K562 (cell line): ENCODE results near the gene DOCK3.

Source experiments
- FIP1L1 ChIP-seq: fragments of 200-400 bp; formaldehyde crosslinking; IDR thresholded peaks from 2 replicates; pipeline ENCODE4 v1.6.1; 2018; ENCODE audit warnings: mild to moderate bottlenecking, low read depth, low read length; ENCODE audit not compliant: poor library complexity, severe bottlenecking
- MNT ChIP-seq, 2 experiments: fragments of 450-650 bp; conservative IDR thresholded peaks; 2 replicates each; pipeline ENCODE4 v1.6.1; 2017; ENCODE audit warnings: mild to moderate bottlenecking in 2 of 2, moderate library complexity in 2 of 2
- POLR2A ChIP-seq: fragments of 450-650 bp; conservative IDR thresholded peaks from 2 replicates; pipeline ENCODE4 v1.6.1; 2016
- SIN3A ChIP-seq, 2 experiments: fragments of 150-350 bp in 1 of 2; IDR thresholded peaks; 2 replicates each; pipeline ENCODE4 v1.6.1; 2011 to 2016; ENCODE audit warnings: borderline replicate concordance in 2 of 2, low read depth in 2 of 2, low read length in 2 of 2, mild to moderate bottlenecking in 2 of 2, moderate library complexity in 2 of 2; ENCODE audit not compliant: control insufficient read depth in 1 of 2
- ZFP36 ChIP-seq: fragments of 150-350 bp; IDR thresholded peaks from 2 replicates; pipeline ENCODE4 v1.6.1; 2018; ENCODE audit warnings: low read length, low read depth; ENCODE audit not compliant: partially characterized antibody
- ZNF764 ChIP-seq: fragments of 250-450 bp; sonication (Bioruptor Pico); IDR thresholded peaks from 2 replicates; pipeline ENCODE4 v1.4.0; 2020; ENCODE audit warnings: low read depth, mild to moderate bottlenecking, moderate library complexity
- TF ChIP-seq, protein P1 (sequence below): fragments of 450-650 bp; IDR thresholded peaks from 2 replicates; pipeline ENCODE4 v1.6.1; 2018; ENCODE audit not compliant: partially characterized antibody

DNA sequence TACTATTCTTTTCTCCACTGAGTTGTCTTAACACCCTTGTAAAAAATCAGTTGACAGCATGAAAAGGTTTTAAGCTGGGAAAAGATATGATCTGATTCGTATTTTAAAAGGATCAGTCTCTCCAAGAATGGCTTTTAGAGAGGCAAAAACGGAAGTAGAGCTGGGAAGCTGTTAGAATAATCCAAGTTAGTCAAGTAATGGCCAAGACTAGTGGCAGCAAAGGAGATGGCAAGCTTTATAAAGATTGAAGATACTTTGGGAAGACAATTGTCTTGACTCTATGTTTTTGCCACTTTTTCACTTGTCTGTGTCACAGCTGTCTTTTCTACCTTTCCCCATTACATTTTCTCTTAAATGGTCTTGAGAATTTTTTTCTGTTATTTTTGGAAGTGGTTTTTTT lies 466.8 kb downstream of the DOCK3 start:
- TF ChIP-seq FIP1L1, result no peak
- no peak for TF ChIP-seq ZFP36
- TF ChIP-seq, protein P1, sequence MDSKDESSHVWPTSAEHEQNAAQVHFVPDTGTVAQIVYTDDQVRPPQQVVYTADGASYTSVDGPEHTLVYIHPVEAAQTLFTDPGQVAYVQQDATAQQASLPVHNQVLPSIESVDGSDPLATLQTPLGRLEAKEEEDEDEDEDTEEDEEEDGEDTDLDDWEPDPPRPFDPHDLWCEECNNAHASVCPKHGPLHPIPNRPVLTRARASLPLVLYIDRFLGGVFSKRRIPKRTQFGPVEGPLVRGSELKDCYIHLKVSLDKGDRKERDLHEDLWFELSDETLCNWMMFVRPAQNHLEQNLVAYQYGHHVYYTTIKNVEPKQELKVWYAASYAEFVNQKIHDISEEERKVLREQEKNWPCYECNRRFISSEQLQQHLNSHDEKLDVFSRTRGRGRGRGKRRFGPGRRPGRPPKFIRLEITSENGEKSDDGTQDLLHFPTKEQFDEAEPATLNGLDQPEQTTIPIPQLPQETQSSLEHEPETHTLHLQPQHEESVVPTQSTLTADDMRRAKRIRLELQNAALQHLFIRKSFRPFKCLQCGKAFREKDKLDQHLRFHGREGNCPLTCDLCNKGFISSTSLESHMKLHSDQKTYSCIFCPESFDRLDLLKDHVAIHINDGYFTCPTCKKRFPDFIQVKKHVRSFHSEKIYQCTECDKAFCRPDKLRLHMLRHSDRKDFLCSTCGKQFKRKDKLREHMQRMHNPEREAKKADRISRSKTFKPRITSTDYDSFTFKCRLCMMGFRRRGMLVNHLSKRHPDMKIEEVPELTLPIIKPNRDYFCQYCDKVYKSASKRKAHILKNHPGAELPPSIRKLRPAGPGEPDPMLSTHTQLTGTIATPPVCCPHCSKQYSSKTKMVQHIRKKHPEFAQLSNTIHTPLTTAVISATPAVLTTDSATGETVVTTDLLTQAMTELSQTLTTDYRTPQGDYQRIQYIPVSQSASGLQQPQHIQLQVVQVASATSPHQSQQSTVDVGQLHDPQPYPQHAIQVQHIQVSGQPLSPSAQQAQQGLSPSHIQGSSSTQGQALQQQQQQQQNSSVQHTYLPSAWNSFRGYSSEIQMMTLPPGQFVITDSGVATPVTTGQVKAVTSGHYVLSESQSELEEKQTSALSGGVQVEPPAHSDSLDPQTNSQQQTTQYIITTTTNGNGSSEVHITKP, result no peak
- no peak for TF ChIP-seq MNT (conservative IDR thresholded peaks at IDR 0.05)
- no peak for TF ChIP-seq ZNF764
- TF ChIP-seq POLR2A, result no peak
- no peak for TF ChIP-seq SIN3A (IDR thresholded peaks at IDR 0.05; ENCODE audit: borderline replicate concordance in 2 of 2, control insufficient read depth in 1 of 2, low read depth in 2 of 2, low read length in 2 of 2)
